H9 (cell line): ENCODE data around the gene SMAD3. TPM values are rescaled to one million over a fixed set of nuclear protein-coding genes. Genes with fewer than 3 reads are reported as not detected.

ENCODE experiments used
- DNase-seq: peaks from one replicate; pipeline ENCODE4 v3.0.0-alpha.2; 2017
- H2AFZ ChIP-seq: one replicate; pipeline ENCODE4 v1.6.1; 2013; ENCODE audit warnings: mild to moderate bottlenecking, low read length, control low read depth, moderate library complexity
- H2AK5ac ChIP-seq: 2 replicates; pipeline ENCODE4 v1.6.1; 2013; ENCODE audit warnings: low read length, control low read depth, mixed read lengths; ENCODE audit not compliant: insufficient read length
- H2BK120ac ChIP-seq: one replicate; pipeline ENCODE4 v1.6.1; 2013; ENCODE audit warnings: low read depth, mild to moderate bottlenecking, low read length, control low read depth, inconsistent platforms; ENCODE audit not compliant: poor library complexity, severe bottlenecking
- H2BK12ac ChIP-seq: 2 replicates; pipeline ENCODE4 v1.6.1; 2013; ENCODE audit warnings: low read length, control low read depth, mixed read lengths, low read depth; ENCODE audit not compliant: insufficient read length
- H2BK15ac ChIP-seq: 2 replicates; pipeline ENCODE4 v1.6.1; 2013; ENCODE audit warnings: low read depth, low read length, control low read depth
- H2BK20ac ChIP-seq: one replicate; pipeline ENCODE4 v1.6.1; 2013; ENCODE audit warnings: low read depth, mild to moderate bottlenecking, low read length, control low read depth, inconsistent platforms; ENCODE audit not compliant: poor library complexity, severe bottlenecking
- H2BK5ac ChIP-seq: 2 replicates; pipeline ENCODE4 v1.6.1; 2013; ENCODE audit warnings: low read length, control low read depth, mixed read lengths; ENCODE audit not compliant: insufficient read length
- H3K14ac ChIP-seq: 2 replicates; pipeline ENCODE4 v1.6.1; 2013; ENCODE audit warnings: low read length, control low read depth; ENCODE audit not compliant: insufficient read depth
- H3K18ac ChIP-seq: 2 replicates; pipeline ENCODE4 v1.6.1; 2013; ENCODE audit warnings: low read depth, mild to moderate bottlenecking, mixed read lengths, low read length, control low read depth; ENCODE audit not compliant: insufficient read length
- H3K23ac ChIP-seq: 2 replicates; pipeline ENCODE4 v1.6.1; 2013; ENCODE audit warnings: low read length, control low read depth, mixed read lengths, low read depth; ENCODE audit not compliant: insufficient read length
- H3K23me2 ChIP-seq: 2 replicates; pipeline ENCODE4 v1.6.1; 2013; ENCODE audit warnings: low read depth, mild to moderate bottlenecking, mixed read lengths, low read length, control low read depth; ENCODE audit not compliant: insufficient read length, poor library complexity, severe bottlenecking
- H3K27ac ChIP-seq: 2 replicates; pipeline ENCODE4 v1.5.1; 2013; ENCODE audit warnings: low read length, control low read depth, mixed read lengths, low read depth; ENCODE audit not compliant: insufficient read length
- H3K27me3 ChIP-seq: 2 replicates; pipeline ENCODE4 v1.6.1; 2013; ENCODE audit warnings: low read length, control low read depth, inconsistent platforms; ENCODE audit not compliant: insufficient read depth
- H3K4ac ChIP-seq: 2 replicates; pipeline ENCODE4 v1.6.1; 2013; ENCODE audit warnings: low read depth, mild to moderate bottlenecking, control low read depth, inconsistent platforms, low read length, moderate library complexity
- H3K4me1 ChIP-seq: 2 replicates; pipeline ENCODE4 v1.6.1; 2013; ENCODE audit warnings: low read length, control low read depth, inconsistent platforms; ENCODE audit not compliant: insufficient read depth
- H3K4me2 ChIP-seq: 2 replicates; pipeline ENCODE4 v1.6.1; 2013; ENCODE audit warnings: low read length, control low read depth, mixed read lengths; ENCODE audit not compliant: insufficient read length, insufficient read depth
- H3K56ac ChIP-seq: 2 replicates; pipeline ENCODE4 v1.6.1; 2013; ENCODE audit warnings: low read depth, mild to moderate bottlenecking, mixed read lengths, low read length, control low read depth; ENCODE audit not compliant: insufficient read length
- H3K79me1 ChIP-seq: 2 replicates; pipeline ENCODE4 v1.6.1; 2013; ENCODE audit warnings: low read depth, mild to moderate bottlenecking, moderate library complexity, low read length, control low read depth, inconsistent platforms; ENCODE audit not compliant: insufficient read depth, poor library complexity, severe bottlenecking
- H3K79me2 ChIP-seq: 2 replicates; pipeline ENCODE4 v1.6.1; 2013; ENCODE audit warnings: low read length, control low read depth, inconsistent platforms; ENCODE audit not compliant: insufficient read depth
- H3K9ac ChIP-seq: 2 replicates; pipeline ENCODE4 v1.6.1; 2013; ENCODE audit warnings: low read length, control low read depth, mixed read lengths; ENCODE audit not compliant: insufficient read length; ENCODE audit errors: extremely low read depth
- H3K9me3 ChIP-seq: one replicate; pipeline ENCODE4 v1.6.1; 2013; ENCODE audit warnings: low read depth, low read length, inconsistent platforms; ENCODE audit not compliant: control insufficient read depth
- H3T11ph ChIP-seq: one replicate; pipeline ENCODE4 v1.6.1; 2013; ENCODE audit warnings: mild to moderate bottlenecking, low read length, control low read depth, inconsistent platforms
- H4K20me1 ChIP-seq: one replicate; pipeline ENCODE4 v1.6.1; 2013; ENCODE audit not compliant: control insufficient read depth, insufficient read length, insufficient read depth
- H4K5ac ChIP-seq: 2 replicates; pipeline ENCODE4 v1.6.1; 2013; ENCODE audit warnings: low read depth, mild to moderate bottlenecking, mixed read lengths, low read length, control low read depth; ENCODE audit not compliant: insufficient read length
- H4K8ac ChIP-seq: replicated peaks from 2 replicates; pipeline ENCODE4 v1.6.1; 2013; ENCODE audit warnings: low read length, control low read depth, mixed read lengths, low read depth; ENCODE audit not compliant: insufficient read length
- H4K91ac ChIP-seq: 2 replicates; pipeline ENCODE4 v1.6.1; 2013; ENCODE audit warnings: low read depth, mild to moderate bottlenecking, moderate library complexity, mixed read lengths, low read length, control low read depth; ENCODE audit not compliant: insufficient read length
- H3K27ac Mint-ChIP-seq, 3 experiments: 2 replicates in 2 of 3; 3 replicates in 1 of 3; pipeline ENCODE4 v1.8.0; 2020 to 2021; ENCODE audit warnings: mixed read lengths in 3 of 3, mild to moderate bottlenecking in 1 of 3, moderate library complexity in 1 of 3
- H3K27me3 Mint-ChIP-seq: 2 replicates; pipeline ENCODE4 v1.8.0; 2021; ENCODE audit warnings: low read depth, mild to moderate bottlenecking, moderate library complexity, mixed read lengths
- H3K36me3 Mint-ChIP-seq, 3 experiments: 2 replicates in 2 of 3; 3 replicates in 1 of 3; pipeline ENCODE4 v1.8.0; 2020 to 2021; ENCODE audit warnings: low read depth in 3 of 3, mixed read lengths in 3 of 3; ENCODE audit not compliant: insufficient read depth in 1 of 3
- H3K4me1 Mint-ChIP-seq, 2 experiments: 2 replicates each; pipeline ENCODE4 v1.8.0; 2020; ENCODE audit warnings: mixed read lengths in 2 of 2
- H3K4me3 Mint-ChIP-seq, 2 experiments: 2 replicates in 1 of 2; 3 replicates in 1 of 2; pipeline ENCODE4 v1.8.0; 2020 to 2021; ENCODE audit warnings: mild to moderate bottlenecking in 2 of 2, mixed read lengths in 2 of 2, moderate library complexity in 1 of 2
- H3K9me3 Mint-ChIP-seq, 2 experiments: 2 replicates in 1 of 2; 3 replicates in 1 of 2; pipeline ENCODE4 v1.8.0; 2020; ENCODE audit warnings: mild to moderate bottlenecking in 2 of 2, mixed read lengths in 2 of 2, moderate library complexity in 1 of 2
- WGBS: extraction: QIAGEN DNeasy Blood & Tissue Kit; methylation state at CpG from one replicate; pipeline ENCODE4 v1.1.7; 2013; ENCODE audit warnings: missing lambda C conversion rate, low lambda C conversion rate, mixed read lengths; ENCODE audit not compliant: insufficient read length; ENCODE audit errors: extremely low coverage; 5-methylcytosine and 5-hydroxymethylcytosine counted together
- total RNA-seq: library from RNA; stranded (reverse); gene quantifications from 2 replicates; pipeline ENCODE4 v1.2.1, GENCODE V29; 2021
- TF ChIP-seq, protein P1 (sequence below): fragments of 200-600 bp; sonication (generic); conservative IDR thresholded peaks from 3 replicates; pipeline ENCODE4 v1.8.0; 2021; ENCODE audit warnings: antibody characterized with exemption, mild to moderate bottlenecking

Gene SMAD3
- total RNA-seq, 1 experiment from 2014 or later, result 26.7 TPM

DNA sequence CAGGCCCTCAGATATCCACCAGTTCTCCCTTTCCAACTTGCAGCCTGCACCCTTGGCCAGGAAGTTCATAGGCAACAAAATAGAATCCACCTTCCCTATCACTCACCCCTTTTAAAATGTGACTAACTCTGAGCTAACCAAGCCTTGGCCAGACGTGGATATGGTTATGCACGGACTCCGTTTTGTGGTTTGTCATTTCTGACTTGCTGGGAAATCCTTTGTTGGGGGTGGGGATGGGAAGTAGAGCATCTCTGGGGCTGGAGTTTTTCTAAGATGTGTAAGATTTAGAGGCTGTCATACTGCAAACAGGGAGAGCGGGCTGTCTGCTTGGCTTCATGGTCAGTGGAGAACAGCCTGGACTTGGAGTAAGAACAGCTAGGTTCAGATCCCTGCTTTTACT, 62.6 kb downstream of the SMAD3 start:
- TF ChIP-seq, protein P1, sequence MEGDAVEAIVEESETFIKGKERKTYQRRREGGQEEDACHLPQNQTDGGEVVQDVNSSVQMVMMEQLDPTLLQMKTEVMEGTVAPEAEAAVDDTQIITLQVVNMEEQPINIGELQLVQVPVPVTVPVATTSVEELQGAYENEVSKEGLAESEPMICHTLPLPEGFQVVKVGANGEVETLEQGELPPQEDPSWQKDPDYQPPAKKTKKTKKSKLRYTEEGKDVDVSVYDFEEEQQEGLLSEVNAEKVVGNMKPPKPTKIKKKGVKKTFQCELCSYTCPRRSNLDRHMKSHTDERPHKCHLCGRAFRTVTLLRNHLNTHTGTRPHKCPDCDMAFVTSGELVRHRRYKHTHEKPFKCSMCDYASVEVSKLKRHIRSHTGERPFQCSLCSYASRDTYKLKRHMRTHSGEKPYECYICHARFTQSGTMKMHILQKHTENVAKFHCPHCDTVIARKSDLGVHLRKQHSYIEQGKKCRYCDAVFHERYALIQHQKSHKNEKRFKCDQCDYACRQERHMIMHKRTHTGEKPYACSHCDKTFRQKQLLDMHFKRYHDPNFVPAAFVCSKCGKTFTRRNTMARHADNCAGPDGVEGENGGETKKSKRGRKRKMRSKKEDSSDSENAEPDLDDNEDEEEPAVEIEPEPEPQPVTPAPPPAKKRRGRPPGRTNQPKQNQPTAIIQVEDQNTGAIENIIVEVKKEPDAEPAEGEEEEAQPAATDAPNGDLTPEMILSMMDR, result no peak
- H3K23me2 ChIP-seq, result no peaks in the 10 kb centered on the region
- H3K14ac ChIP-seq, result no peak overlapping the region
- no peaks in the 10 kb centered on the region for H3K79me1 ChIP-seq
- Mint-ChIP-seq H3K36me3 (peaks cover 0 to 5% (median 0%) of the 10 kb centered on the region in 3 experiments; a peak in 1 of 7 replicates), H3K9me3 (no peaks in the 10 kb centered on the region), H3K27me3 (no peaks in the 10 kb centered on the region), H3K27ac (0 out of 7 replicates have a peak overlapping the region, but pooled peaks of 1 of the 3 experiments have one; percentile 3), H3K4me1 (peaks cover 31 to 36% of the 10 kb centered on the region in 2 experiments), H3K4me3 (no peak overlapping the region)
- H2BK5ac ChIP-seq, result no peak overlapping the region
- no peak overlapping the region for H4K8ac ChIP-seq
- no peak overlapping the region for H3T11ph ChIP-seq
- no peak overlapping the region for H4K91ac ChIP-seq
- no peak overlapping the region for H2AFZ ChIP-seq
- H2BK12ac ChIP-seq, result no peak overlapping the region
- H3K27me3 ChIP-seq, result no peaks in the 10 kb centered on the region
- no peak overlapping the region for H2AK5ac ChIP-seq
- no peak overlapping the region for H2BK15ac ChIP-seq
- H3K23ac ChIP-seq, result no peak overlapping the region
- H2BK120ac ChIP-seq, result no peak overlapping the region
- no peaks in the 10 kb centered on the region for H4K20me1 ChIP-seq
- no peak overlapping the region for H4K5ac ChIP-seq
- no CpG with 5 or more reads among the region's 4 CpGs for WGBS
- H3K9ac ChIP-seq, result no peak overlapping the region
- no peak overlapping the region for H3K4ac ChIP-seq
- H2BK20ac ChIP-seq, result no peak overlapping the region
- peaks cover 6% of the 10 kb centered on the region; the same call in 1 of the 2 replicates for H3K4me1 ChIP-seq
- H3K79me2 ChIP-seq, result no peaks in the 10 kb centered on the region; the same call in 1 of the 2 replicates
- no peaks in the 10 kb centered on the region for H3K9me3 ChIP-seq
- H3K56ac ChIP-seq, result no peak overlapping the region
- H3K27ac ChIP-seq, result no peak overlapping the region
- no peak overlapping the region for H3K18ac ChIP-seq
- DNase-seq, result no peak
- no peak overlapping the region for H3K4me2 ChIP-seq
